ENCODE results near the gene IP6K1. TPM values are rescaled to one million over a fixed set of nuclear protein-coding genes. Genes with fewer than 3 reads are reported as not detected.

The IP6K1 gene
- total and polyA plus RNA-seq, 2 experiments from 2014 or later = 10.7 to 35.5 TPM

Small RNA genes within 50 kb of the gene (microRNA-seq; reads per million reads assigned to microRNA genes)
- not detected for gene MIR5193

Small RNA genes within 50 kb of the gene (small RNA-seq; reads per million reads assigned to genes)
- not detected for gene AMIGO3 (ENCODE audit: low replicate concordance)
- gene COX6CP14 (ENCODE audit: low replicate concordance) = not detected

Other genes starting within 250 kb of the IP6K1 start
- gene BSN, start 232.1 kb downstream of the IP6K1 start, total RNA-seq (2014; rRNA removed; shearing (Covaris generic)) = 5.1 and 5.4 TPM in 2 replicates
- gene BSN, start 232.1 kb downstream of the IP6K1 start, polyA plus RNA-seq (2016; fragmentation: Nextera tagmentation; extraction: Ambion mirVana) = 0.38 and 0.50 TPM in 2 replicates
- gene APEH, start 112.2 kb downstream of the IP6K1 start, total RNA-seq (2014; rRNA removed; shearing (Covaris generic)) = 202 and 264 TPM in 2 replicates
- 170 and 178 TPM in 2 replicates for gene APEH, start 112.2 kb downstream of the IP6K1 start, polyA plus RNA-seq (2016; fragmentation: Nextera tagmentation; extraction: Ambion mirVana)
- gene MST1, start 97.1 kb downstream of the IP6K1 start, total RNA-seq (2014; rRNA removed; shearing (Covaris generic)) = 8.7 and 11.1 TPM in 2 replicates
- 5.0 and 5.9 TPM in 2 replicates for gene MST1, start 97.1 kb downstream of the IP6K1 start, polyA plus RNA-seq (2016; fragmentation: Nextera tagmentation; extraction: Ambion mirVana)
- 24.4 and 32.5 TPM in 2 replicates for gene RNF123, start 97.0 kb downstream of the IP6K1 start, total RNA-seq (2014; rRNA removed; shearing (Covaris generic))
- 13.2 and 14.6 TPM in 2 replicates for gene RNF123, start 97.0 kb downstream of the IP6K1 start, polyA plus RNA-seq (2016; fragmentation: Nextera tagmentation; extraction: Ambion mirVana)
- 8.2 and 10.4 TPM in 2 replicates for gene AMIGO3, start 66.9 kb downstream of the IP6K1 start, total RNA-seq (2014; rRNA removed; shearing (Covaris generic))
- 2.9 and 3.5 TPM in 2 replicates for gene AMIGO3, start 66.9 kb downstream of the IP6K1 start, polyA plus RNA-seq (2016; fragmentation: Nextera tagmentation; extraction: Ambion mirVana)
- 29.4 and 36.1 TPM in 2 replicates for gene GMPPB, start 62.6 kb downstream of the IP6K1 start, total RNA-seq (2014; rRNA removed; shearing (Covaris generic))
- 7.8 and 10.2 TPM in 2 replicates for gene GMPPB, start 62.6 kb downstream of the IP6K1 start, polyA plus RNA-seq (2016; fragmentation: Nextera tagmentation; extraction: Ambion mirVana)
- 0.24 TPM in 1 of 2 replicates, not detected in the other for gene CDHR4, start 13.3 kb upstream of the IP6K1 start, total RNA-seq (2014; rRNA removed; shearing (Covaris generic))
- gene CDHR4, start 13.3 kb upstream of the IP6K1 start, polyA plus RNA-seq (2016; fragmentation: Nextera tagmentation; extraction: Ambion mirVana) = 0.26 and 0.28 TPM in 2 replicates
- gene INKA1, start 16.7 kb upstream of the IP6K1 start, total RNA-seq (2014; rRNA removed; shearing (Covaris generic)) = 4.0 and 4.9 TPM in 2 replicates
- gene INKA1, start 16.7 kb upstream of the IP6K1 start, polyA plus RNA-seq (2016; fragmentation: Nextera tagmentation; extraction: Ambion mirVana) = 3.7 and 5.0 TPM in 2 replicates
- 0.14 and 0.50 TPM in 2 replicates for gene UBA7, start 27.4 kb upstream of the IP6K1 start, total RNA-seq (2014; rRNA removed; shearing (Covaris generic))
- gene UBA7, start 27.4 kb upstream of the IP6K1 start, polyA plus RNA-seq (2016; fragmentation: Nextera tagmentation; extraction: Ambion mirVana) = 0.40 and 0.50 TPM in 2 replicates
- gene TRAIP, start 70.0 kb upstream of the IP6K1 start, total RNA-seq (2014; rRNA removed; shearing (Covaris generic)) = 13.4 and 15.3 TPM in 2 replicates
- gene TRAIP, start 70.0 kb upstream of the IP6K1 start, polyA plus RNA-seq (2016; fragmentation: Nextera tagmentation; extraction: Ambion mirVana) = 16.6 and 19.5 TPM in 2 replicates
- gene CAMKV, start 83.4 kb upstream of the IP6K1 start, total RNA-seq (2014; rRNA removed; shearing (Covaris generic)) = 80.1 and 83.0 TPM in 2 replicates
- 32.7 and 38.3 TPM in 2 replicates for gene CAMKV, start 83.4 kb upstream of the IP6K1 start, polyA plus RNA-seq (2016; fragmentation: Nextera tagmentation; extraction: Ambion mirVana)
- 3.7 and 4.4 TPM in 2 replicates for gene MST1R, start 117.3 kb upstream of the IP6K1 start, total RNA-seq (2014; rRNA removed; shearing (Covaris generic))
- gene MST1R, start 117.3 kb upstream of the IP6K1 start, polyA plus RNA-seq (2016; fragmentation: Nextera tagmentation; extraction: Ambion mirVana) = 1.8 and 3.9 TPM in 2 replicates
- gene MON1A, start 143.3 kb upstream of the IP6K1 start, total RNA-seq (2014; rRNA removed; shearing (Covaris generic)) = 12.1 and 13.3 TPM in 2 replicates
- 5.5 and 6.4 TPM in 2 replicates for gene MON1A, start 143.3 kb upstream of the IP6K1 start, polyA plus RNA-seq (2016; fragmentation: Nextera tagmentation; extraction: Ambion mirVana)
- gene RBM6, start 153.6 kb upstream of the IP6K1 start, total RNA-seq (2014; rRNA removed; shearing (Covaris generic)) = 62.0 and 66.6 TPM in 2 replicates
- 76.2 and 97.6 TPM in 2 replicates for gene RBM6, start 153.6 kb upstream of the IP6K1 start, polyA plus RNA-seq (2016; fragmentation: Nextera tagmentation; extraction: Ambion mirVana)

Data from GM23338 (cell line).